Gastrocnemius medialis (tissue), 4 donors: ENCODE results near the gene BCORL1. TPM values are rescaled to one million over a fixed set of nuclear protein-coding genes. Genes with fewer than 3 reads are reported as not detected.

Experiments used
- ATAC-seq, 2 donors: fragments of 150-250 bp; one replicate each; pipeline ENCODE4 v1.9.1; 2016
- DNase-seq, 2 donors: peaks; one replicate each; pipeline ENCODE4 v3.0.0-alpha.2; 2019
- H3K27ac ChIP-seq, 4 donors: fragments of 200-600 bp; sonication (generic); 1 replicate in 1 of 4; 2 replicates in 3 of 4; pipeline ENCODE4 v1.5.1; 2016 to 2018; ENCODE audit warnings: mild to moderate bottlenecking in 2 of 4, moderate library complexity in 1 of 4
- H3K27me3 ChIP-seq, 3 donors: fragments of 200-600 bp; sonication (generic) in 2 of 3; 1 replicate in 1 of 3; 2 replicates in 2 of 3; pipeline versions ENCODE4 v1.5.1 to v1.6.0; 2016 to 2019; ENCODE audit warnings: mild to moderate bottlenecking in 1 of 3, moderate library complexity in 1 of 3
- H3K36me3 ChIP-seq, 2 donors: fragments of 200-600 bp; sonication (generic) in 1 of 2; one replicate each; pipeline ENCODE4 v1.5.1; 2017 to 2018
- H3K4me1 ChIP-seq, 2 donors: fragments of 200-600 bp; sonication (generic) in 1 of 2; one replicate each; pipeline ENCODE4 v1.5.1; 2016 to 2017; ENCODE audit warnings: mild to moderate bottlenecking in 2 of 2
- H3K4me3 ChIP-seq, 4 donors: fragments of 200-600 bp; sonication (generic) in 3 of 4; 1 replicate in 1 of 4; 2 replicates in 3 of 4; pipeline ENCODE4 v1.5.1; 2016 to 2019; ENCODE audit warnings: mild to moderate bottlenecking in 2 of 4
- H3K9me3 ChIP-seq, 3 donors: fragments of 200-600 bp; sonication (generic) in 2 of 3; 1 replicate in 1 of 3; 2 replicates in 2 of 3; pipeline ENCODE4 v1.5.1; 2016 to 2019
- POLR2A ChIP-seq, 2 donors: fragments of 450-650 bp; IDR thresholded peaks; one replicate each; pipeline ENCODE4 v1.6.1; 2017; ENCODE audit warnings: antibody characterized with exemption in 2 of 2, mild to moderate bottlenecking in 2 of 2, moderate library complexity in 2 of 2
- in situ Hi-C, 4 donors: fragments of 200-750 bp; cut with MboI; loops; one replicate each; pipeline versions ENCODE4 v1.15.0 to v1.8.0; 2017; ENCODE audit warnings: low sequenced_read_pairs in 4 of 4
- intact Hi-C: fragments of 100-400 bp; cut with DNase I; formaldehyde crosslinking; loops from one replicate; pipeline ENCODE4 v1.15.1; 2023; ENCODE audit warnings: low total_unique reads
- total RNA-seq, 4 donors: library from RNA; depleted of rRNA; stranded (reverse); fragments of >200 nt; gene quantifications; one replicate each; pipeline versions ENCODE4 v1.1.0 to v1.2.3, GENCODE V29; 2016
- TF ChIP-seq, protein P1 (sequence below), 5 experiments: fragments of 450-650 bp in 3 of 5; fragments of 200-600 bp in 2 of 5; sonication (generic) in 2 of 5; IDR thresholded peaks in 4 of 5; conservative IDR thresholded peaks in 1 of 5; 1 replicate in 4 of 5; 2 replicates in 1 of 5; pipeline ENCODE4 v1.5.1; 2016 to 2019; ENCODE audit warnings: antibody characterized with exemption in 5 of 5, mild to moderate bottlenecking in 3 of 5, moderate library complexity in 3 of 5

BCORL1 gene
- total RNA-seq, 4 donors from 2014 or later, result 1.1 to 3.6 (median 2.4) TPM

GRCh38 chrX:130009658-130010223, 27.3 kb downstream of the BCORL1 start:
- no peaks in the 10 kb centered on the region for H3K9me3 ChIP-seq
- TF ChIP-seq, protein P1, sequence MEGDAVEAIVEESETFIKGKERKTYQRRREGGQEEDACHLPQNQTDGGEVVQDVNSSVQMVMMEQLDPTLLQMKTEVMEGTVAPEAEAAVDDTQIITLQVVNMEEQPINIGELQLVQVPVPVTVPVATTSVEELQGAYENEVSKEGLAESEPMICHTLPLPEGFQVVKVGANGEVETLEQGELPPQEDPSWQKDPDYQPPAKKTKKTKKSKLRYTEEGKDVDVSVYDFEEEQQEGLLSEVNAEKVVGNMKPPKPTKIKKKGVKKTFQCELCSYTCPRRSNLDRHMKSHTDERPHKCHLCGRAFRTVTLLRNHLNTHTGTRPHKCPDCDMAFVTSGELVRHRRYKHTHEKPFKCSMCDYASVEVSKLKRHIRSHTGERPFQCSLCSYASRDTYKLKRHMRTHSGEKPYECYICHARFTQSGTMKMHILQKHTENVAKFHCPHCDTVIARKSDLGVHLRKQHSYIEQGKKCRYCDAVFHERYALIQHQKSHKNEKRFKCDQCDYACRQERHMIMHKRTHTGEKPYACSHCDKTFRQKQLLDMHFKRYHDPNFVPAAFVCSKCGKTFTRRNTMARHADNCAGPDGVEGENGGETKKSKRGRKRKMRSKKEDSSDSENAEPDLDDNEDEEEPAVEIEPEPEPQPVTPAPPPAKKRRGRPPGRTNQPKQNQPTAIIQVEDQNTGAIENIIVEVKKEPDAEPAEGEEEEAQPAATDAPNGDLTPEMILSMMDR (IDR thresholded peaks at IDR 0.05 in 4 of 5, conservative IDR thresholded peaks at IDR 0.05 in 1 of 5), result no peak
- TF ChIP-seq POLR2A (IDR thresholded peaks at IDR 0.05), result no peak
- H3K36me3 ChIP-seq, result no peaks in the 10 kb centered on the region
- intact Hi-C loops (no loop called here), in situ Hi-C loops (no loop called here)
- no peaks in the 10 kb centered on the region for H3K4me1 ChIP-seq
- DNase-seq (no peak), ATAC-seq (no peak)
- no peaks in the 10 kb centered on the region for H3K27me3 ChIP-seq
- no peak overlapping the region for H3K27ac ChIP-seq
- H3K4me3 ChIP-seq, result no peak overlapping the region

- H3K9me3 ChIP-seq, result no peaks in the 10 kb centered on the region
- intact Hi-C loops, result no loop called here
- TF ChIP-seq, protein P1 (IDR thresholded peaks at IDR 0.05 in 4 of 5, conservative IDR thresholded peaks at IDR 0.05 in 1 of 5), result no peak
- TF ChIP-seq POLR2A (IDR thresholded peaks at IDR 0.05), result no peak
- in situ Hi-C loops, result no loop called here
- H3K4me1 ChIP-seq, result no peaks in the 10 kb centered on the region
- no peak overlapping the region for H3K27ac ChIP-seq
- H3K27me3 ChIP-seq, result no peaks in the 10 kb centered on the region
- ATAC-seq (no peak), DNase-seq (no peak)
- no peak overlapping the region for H3K4me3 ChIP-seq
- H3K36me3 ChIP-seq, result peaks cover 0 to 5% of the 10 kb centered on the region in 2 donors
These were observed 30.2 kb downstream of the BCORL1 start for GRCh38 chrX:130012683-130013082.

- Histone ChIP-seq H3K27ac (no peak overlapping the region), H3K27me3 (no peaks in the 10 kb centered on the region), H3K9me3 (no peaks in the 10 kb centered on the region), H3K4me1 (peaks cover 0 to under 1% of the 10 kb centered on the region in 2 donors), H3K4me3 (no peak overlapping the region), H3K36me3 (peaks cover 0 to 5% of the 10 kb centered on the region in 2 donors)
- in situ Hi-C loops, result no loop called here
- intact Hi-C loops, result no loop called here
- TF ChIP-seq POLR2A (IDR thresholded peaks at IDR 0.05), result no peak
- DNase-seq (no peak), ATAC-seq (no peak)
These were observed 31.2 kb downstream of the BCORL1 start for GRCh38 chrX:130013661-130014060.

- H3K4me3 ChIP-seq, result no peak overlapping the region
- H3K27ac ChIP-seq, result no peak overlapping the region
- no peaks in the 10 kb centered on the region for H3K27me3 ChIP-seq
- no peak for TF ChIP-seq POLR2A (IDR thresholded peaks at IDR 0.05)
- TF ChIP-seq, protein P1 (IDR thresholded peaks at IDR 0.05 in 4 of 5, conservative IDR thresholded peaks at IDR 0.05 in 1 of 5), result no peak
- intact Hi-C loops, result no loop called here
- DNase-seq (no peak), ATAC-seq (no peak)
- peaks cover 0 to 5% of the 10 kb centered on the region in 2 donors for H3K36me3 ChIP-seq
- H3K4me1 ChIP-seq, result peaks cover 0 to 3% of the 10 kb centered on the region in 2 donors
- in situ Hi-C loops, result no loop called here
- H3K9me3 ChIP-seq, result no peaks in the 10 kb centered on the region
These were observed 31.9 kb downstream of the BCORL1 start for GRCh38 chrX:130014356-130014755.

DNA sequence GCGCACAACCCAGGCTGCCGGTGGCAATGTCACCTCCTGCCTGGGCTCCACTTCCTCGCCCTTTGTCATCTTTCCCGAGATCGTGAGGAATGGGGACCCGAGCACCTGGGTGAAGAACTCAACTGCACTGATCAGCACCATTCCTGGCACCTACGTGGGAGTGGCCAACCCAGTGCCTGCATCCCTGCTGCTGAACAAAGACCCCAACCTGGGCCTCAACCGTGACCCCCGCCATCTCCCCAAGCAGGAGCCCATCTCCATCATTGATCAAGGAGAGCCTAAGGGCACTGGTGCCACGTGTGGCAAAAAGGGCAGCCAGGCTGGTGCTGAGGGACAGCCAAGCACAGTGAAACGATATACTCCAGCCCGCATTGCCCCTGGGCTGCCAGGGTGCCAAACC, 32.3 kb downstream of the BCORL1 start:
- Histone ChIP-seq H3K4me3 (no peak overlapping the region), H3K4me1 (peaks cover 0 to 3% of the 10 kb centered on the region in 2 donors), H3K27ac (no peak overlapping the region), H3K27me3 (no peaks in the 10 kb centered on the region), H3K36me3 (peaks cover 0 to 5% of the 10 kb centered on the region in 2 donors), H3K9me3 (no peaks in the 10 kb centered on the region)
- no peak for DNase-seq
- intact Hi-C loops, result no loop called here
- in situ Hi-C loops, result no loop called here
- TF ChIP-seq POLR2A (IDR thresholded peaks at IDR 0.05), result no peak
- TF ChIP-seq, protein P1 (IDR thresholded peaks at IDR 0.05 in 4 of 5, conservative IDR thresholded peaks at IDR 0.05 in 1 of 5), result no peak
- no peak for ATAC-seq
